Activated B cell treated with CpG ODN at 0.5 μM for 24 hours (primary cell): ENCODE results near the gene ERO1B. TPM values are rescaled to one million over a fixed set of nuclear protein-coding genes. Genes with fewer than 3 reads are reported as not detected.
A peak's percentile ranks its signal among the peaks of the same experiment; 100 is the strongest.

Experiments used
- ATAC-seq: fragments of 200-7000 bp; cut with Tn5 transposase; one replicate; pipeline ENCODE4 v1.10.0; 2021; ENCODE audit warnings: low read depth, mild to moderate bottlenecking, moderate library complexity
- CTCF ChIA-PET: fragments of 350-600 bp; sonication (Branson Sonifier 250); formaldehyde crosslinking; loops from one replicate; lab custom pipeline; 2021; ENCODE audit warnings: antibody characterized with exemption; lab: Charles Lee
- POLR2A ChIA-PET: fragments of 350-600 bp; sonication (Branson Sonifier 250); formaldehyde crosslinking; loops from one replicate; lab custom pipeline; 2021; ENCODE audit warnings: antibody characterized with exemption; lab: Charles Lee
- DNase-seq: peaks from one replicate; pipeline ENCODE4 v3.0.0; 2022
- H3K27ac Mint-ChIP-seq: one replicate; pipeline ENCODE4 v1.8.0; 2020; ENCODE audit warnings: mixed read lengths
- H3K27me3 Mint-ChIP-seq: one replicate; pipeline ENCODE4 v1.8.0; 2021; ENCODE audit warnings: mixed read lengths
- H3K36me3 Mint-ChIP-seq: one replicate; pipeline ENCODE4 v1.8.0; 2021; ENCODE audit warnings: low read depth, mixed read lengths
- H3K4me1 Mint-ChIP-seq: one replicate; pipeline ENCODE4 v1.8.0; 2021; ENCODE audit warnings: mixed read lengths
- H3K4me3 Mint-ChIP-seq: one replicate; pipeline ENCODE4 v1.8.0; 2020; ENCODE audit warnings: mild to moderate bottlenecking, mixed read lengths
- H3K9me3 Mint-ChIP-seq: one replicate; pipeline ENCODE4 v1.8.0; 2020; ENCODE audit warnings: mixed read lengths
- intact Hi-C: fragments of 100-400 bp; cut with micrococcal nuclease; formaldehyde crosslinking; loops from one replicate; pipeline ENCODE4 v1.15.1; 2024
- total RNA-seq: library from RNA; stranded (reverse); gene quantifications from 2 replicates; pipeline ENCODE4 v1.2.3, GENCODE V29; 2022
- TF ChIP-seq, protein P1 (sequence below): fragments of 200-600 bp; IDR thresholded peaks from one replicate; pipeline ENCODE4 v1.8.0; 2022; ENCODE audit warnings: antibody characterized with exemption, mild to moderate bottlenecking

Gene ERO1B
- total RNA-seq, 1 donor from 2014 or later = 17.5 TPM

- TF ChIP-seq, protein P1, sequence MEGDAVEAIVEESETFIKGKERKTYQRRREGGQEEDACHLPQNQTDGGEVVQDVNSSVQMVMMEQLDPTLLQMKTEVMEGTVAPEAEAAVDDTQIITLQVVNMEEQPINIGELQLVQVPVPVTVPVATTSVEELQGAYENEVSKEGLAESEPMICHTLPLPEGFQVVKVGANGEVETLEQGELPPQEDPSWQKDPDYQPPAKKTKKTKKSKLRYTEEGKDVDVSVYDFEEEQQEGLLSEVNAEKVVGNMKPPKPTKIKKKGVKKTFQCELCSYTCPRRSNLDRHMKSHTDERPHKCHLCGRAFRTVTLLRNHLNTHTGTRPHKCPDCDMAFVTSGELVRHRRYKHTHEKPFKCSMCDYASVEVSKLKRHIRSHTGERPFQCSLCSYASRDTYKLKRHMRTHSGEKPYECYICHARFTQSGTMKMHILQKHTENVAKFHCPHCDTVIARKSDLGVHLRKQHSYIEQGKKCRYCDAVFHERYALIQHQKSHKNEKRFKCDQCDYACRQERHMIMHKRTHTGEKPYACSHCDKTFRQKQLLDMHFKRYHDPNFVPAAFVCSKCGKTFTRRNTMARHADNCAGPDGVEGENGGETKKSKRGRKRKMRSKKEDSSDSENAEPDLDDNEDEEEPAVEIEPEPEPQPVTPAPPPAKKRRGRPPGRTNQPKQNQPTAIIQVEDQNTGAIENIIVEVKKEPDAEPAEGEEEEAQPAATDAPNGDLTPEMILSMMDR = no peak
- CTCF ChIA-PET = interaction anchor here (1.0 kb wide), 1 partner anchor 64 kb away, joined by 4 read pairs; no protein-coding TSS in a partner anchor
- H3K27me3 Mint-ChIP-seq = no peaks in the 10 kb centered on the region
- H3K27ac Mint-ChIP-seq = no peak overlapping the region
- H3K4me3 Mint-ChIP-seq = no peak overlapping the region
- no peaks in the 10 kb centered on the region for H3K9me3 Mint-ChIP-seq
- H3K36me3 Mint-ChIP-seq = no peaks in the 10 kb centered on the region
- DNase-seq (no peak), ATAC-seq (no peak)
- H3K4me1 Mint-ChIP-seq = peaks cover 11% of the 10 kb centered on the region
- POLR2A ChIA-PET = no interaction called here
- intact Hi-C loops = no loop called here
Observed at GRCh38 chr1:236173174-236173767, 108.5 kb downstream of the ERO1B start.

- TF ChIP-seq, protein P1 = no peak
- Mint-ChIP-seq H3K4me1 (peaks cover 11% of the 10 kb centered on the region), H3K27ac (no peak overlapping the region), H3K36me3 (no peaks in the 10 kb centered on the region), H3K27me3 (no peaks in the 10 kb centered on the region), H3K4me3 (no peak overlapping the region), H3K9me3 (no peaks in the 10 kb centered on the region)
- CTCF ChIA-PET = interaction anchor here (1.0 kb wide), 1 partner anchor 63 kb away, joined by 4 read pairs; no protein-coding TSS in a partner anchor
- ATAC-seq = no peak
- no peak for DNase-seq
- intact Hi-C loops = no loop called here
- POLR2A ChIA-PET = interaction anchor here (0.7 kb wide), 2 partner anchors 113 to 331 kb away, joined by 4 to 6 read pairs; no protein-coding TSS in a partner anchor
Observed at GRCh38 chr1:236172041-236172579, 109.6 kb downstream of the ERO1B start.

DNA sequence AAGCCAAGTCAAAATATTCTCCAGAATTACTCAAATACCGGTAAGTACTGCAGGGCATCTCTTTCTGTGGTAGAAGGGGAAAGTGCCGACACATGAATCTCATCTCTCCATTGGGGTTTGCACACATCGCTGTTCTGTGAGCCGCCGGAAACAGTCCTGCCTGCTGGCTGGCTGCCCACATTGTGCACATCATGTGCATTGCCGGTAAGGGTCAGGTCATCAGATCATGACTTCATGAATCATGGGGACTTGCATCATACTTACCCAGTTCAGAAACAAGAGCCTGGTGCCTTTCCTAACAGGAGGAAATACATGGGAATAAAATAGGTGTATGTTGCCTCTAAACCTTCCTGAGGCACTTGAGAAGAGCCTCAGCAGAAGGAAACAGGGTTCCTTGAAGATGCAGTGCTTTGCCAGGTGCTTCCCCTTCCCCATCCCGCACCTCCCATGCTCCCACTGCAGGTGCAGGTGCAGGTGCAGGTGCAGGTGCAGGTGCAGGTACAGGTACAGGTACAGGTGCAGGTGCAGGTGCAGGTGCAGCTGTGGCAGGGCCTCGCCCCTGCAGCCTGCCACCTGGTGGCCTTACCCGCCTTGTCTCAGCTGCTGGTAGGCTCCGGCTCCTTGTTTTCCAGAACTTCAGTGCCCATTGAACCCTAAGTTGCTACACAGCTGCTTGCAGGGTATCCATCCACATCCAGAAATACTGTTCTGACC, 112.9 kb downstream of the ERO1B start:
- CTCF ChIA-PET = no interaction called here
- peaks cover 5% of the 10 kb centered on the region for H3K9me3 Mint-ChIP-seq
- POLR2A ChIA-PET = no interaction called here
- TF ChIP-seq, protein P1 = no peak
- peaks cover 2% of the 10 kb centered on the region for H3K36me3 Mint-ChIP-seq
- H3K4me3 Mint-ChIP-seq = no peak overlapping the region
- no peak overlapping the region for H3K27ac Mint-ChIP-seq
- intact Hi-C loops = no loop called here
- DNase-seq (no peak), ATAC-seq (peak; percentile 18)
- H3K27me3 Mint-ChIP-seq = peaks cover 1% of the 10 kb centered on the region
- H3K4me1 Mint-ChIP-seq = peaks cover 5% of the 10 kb centered on the region

DNA sequence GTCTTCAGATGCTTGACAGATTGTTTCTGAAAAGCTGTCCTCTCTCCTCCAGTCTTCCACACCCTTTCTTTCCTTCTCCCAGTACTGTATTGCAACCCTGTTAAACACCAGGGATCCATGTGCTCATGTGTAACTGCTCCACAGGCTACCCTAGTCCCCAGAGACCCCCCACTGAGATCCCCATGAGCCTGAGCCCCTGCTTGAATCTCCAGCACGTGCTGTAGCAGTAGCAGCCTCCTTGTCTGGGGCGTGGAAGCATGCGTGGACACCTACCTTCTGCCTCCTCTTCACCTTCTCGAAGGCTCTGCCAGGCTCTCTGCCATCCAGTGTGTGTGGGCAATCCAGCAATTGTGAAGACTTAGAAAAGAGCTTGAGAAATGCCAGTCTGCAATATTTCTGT, 114.2 kb downstream of the ERO1B start:
- Mint-ChIP-seq H3K4me3 (no peak overlapping the region), H3K36me3 (peaks cover 8% of the 10 kb centered on the region), H3K27ac (no peak overlapping the region), H3K4me1 (peaks cover 15% of the 10 kb centered on the region), H3K9me3 (peaks cover 13% of the 10 kb centered on the region), H3K27me3 (peaks cover 1% of the 10 kb centered on the region)
- ATAC-seq (no peak), DNase-seq (no peak)
- POLR2A ChIA-PET = no interaction called here
- CTCF ChIA-PET = no interaction called here
- TF ChIP-seq, protein P1 = no peak
- intact Hi-C loops = no loop called here

GRCh38 chr1:236167154-236167553, 114.6 kb downstream of the ERO1B start:
- DNase-seq (no peak), ATAC-seq (no peak)
- H3K27me3 Mint-ChIP-seq = peaks cover 1% of the 10 kb centered on the region
- intact Hi-C loops = no loop called here
- no peak overlapping the region for H3K27ac Mint-ChIP-seq
- ChIA-PET CTCF (no interaction called here), POLR2A (no interaction called here)
- H3K36me3 Mint-ChIP-seq = peaks cover 10% of the 10 kb centered on the region
- H3K9me3 Mint-ChIP-seq = peaks cover 13% of the 10 kb centered on the region
- H3K4me1 Mint-ChIP-seq = peaks cover 15% of the 10 kb centered on the region
- TF ChIP-seq, protein P1 = no peak
- no peak overlapping the region for H3K4me3 Mint-ChIP-seq
